ENCODE results near the gene P4HA2.

- TF ChIP-seq CTCF (IDR thresholded peaks at IDR 0.05): no peak
- no peak for TF ChIP-seq POLR2A (IDR thresholded peaks at IDR 0.05)
Observed at GRCh38 chr5:132230871-132231270, 3.2 kb upstream of the P4HA2 start.

Data from stomach (tissue), 4 donors.